ENCODE data around the gene WDFY4. TPM values are rescaled to one million over a fixed set of nuclear protein-coding genes. Genes with fewer than 3 reads are reported as not detected.

WDFY4 gene
- total and polyA plus RNA-seq, 7 donors = 0.23 to 1.3 (median 0.69) TPM

DNA sequence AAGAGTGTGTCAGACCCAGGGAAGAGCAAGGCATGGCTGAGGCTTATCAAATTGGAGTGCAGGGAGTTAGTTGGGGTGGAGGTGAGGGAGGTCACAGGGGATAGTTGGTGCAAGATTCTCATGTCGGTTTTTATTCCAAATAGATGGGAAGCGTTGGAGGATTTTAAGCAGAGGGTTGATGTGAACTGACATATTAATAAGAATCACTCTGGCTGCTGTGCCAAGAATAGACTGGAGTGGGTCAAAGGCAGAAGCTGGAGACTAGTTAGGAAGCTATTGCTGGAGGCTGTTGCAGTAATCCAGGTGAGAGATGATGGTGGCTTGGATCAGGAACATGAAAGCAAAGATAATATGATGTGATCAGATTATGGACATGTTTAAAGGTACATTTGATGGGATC lies 218.5 kb downstream of the WDFY4 start:
- ATAC-seq (no peak), DNase-seq (no peak)
- TF ChIP-seq, protein P1, sequence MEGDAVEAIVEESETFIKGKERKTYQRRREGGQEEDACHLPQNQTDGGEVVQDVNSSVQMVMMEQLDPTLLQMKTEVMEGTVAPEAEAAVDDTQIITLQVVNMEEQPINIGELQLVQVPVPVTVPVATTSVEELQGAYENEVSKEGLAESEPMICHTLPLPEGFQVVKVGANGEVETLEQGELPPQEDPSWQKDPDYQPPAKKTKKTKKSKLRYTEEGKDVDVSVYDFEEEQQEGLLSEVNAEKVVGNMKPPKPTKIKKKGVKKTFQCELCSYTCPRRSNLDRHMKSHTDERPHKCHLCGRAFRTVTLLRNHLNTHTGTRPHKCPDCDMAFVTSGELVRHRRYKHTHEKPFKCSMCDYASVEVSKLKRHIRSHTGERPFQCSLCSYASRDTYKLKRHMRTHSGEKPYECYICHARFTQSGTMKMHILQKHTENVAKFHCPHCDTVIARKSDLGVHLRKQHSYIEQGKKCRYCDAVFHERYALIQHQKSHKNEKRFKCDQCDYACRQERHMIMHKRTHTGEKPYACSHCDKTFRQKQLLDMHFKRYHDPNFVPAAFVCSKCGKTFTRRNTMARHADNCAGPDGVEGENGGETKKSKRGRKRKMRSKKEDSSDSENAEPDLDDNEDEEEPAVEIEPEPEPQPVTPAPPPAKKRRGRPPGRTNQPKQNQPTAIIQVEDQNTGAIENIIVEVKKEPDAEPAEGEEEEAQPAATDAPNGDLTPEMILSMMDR (IDR thresholded peaks at IDR 0.05) = no peak
- intact Hi-C loops (cut with DNase I) = no loop called here
- Histone ChIP-seq H3K27me3 (ENCODE audit: insufficient read depth in 3 of 3, low read length in 2 of 3) (peaks cover 0 to 3% (median 0%) of the 10 kb centered on the region in 3 donors), H3K9me3 (no peaks in the 10 kb centered on the region), H3K4me3 (no peak overlapping the region), H3K36me3 (ENCODE audit: insufficient read depth in 1 of 2, low read depth in 1 of 2) (no peaks in the 10 kb centered on the region), H3K27ac (no peak overlapping the region), H3K4me1 (no peaks in the 10 kb centered on the region)
- WGBS, 3 donors = 85 to 92% (median 89%) methylated on average over 2 of the region's 2 CpGs

DNA sequence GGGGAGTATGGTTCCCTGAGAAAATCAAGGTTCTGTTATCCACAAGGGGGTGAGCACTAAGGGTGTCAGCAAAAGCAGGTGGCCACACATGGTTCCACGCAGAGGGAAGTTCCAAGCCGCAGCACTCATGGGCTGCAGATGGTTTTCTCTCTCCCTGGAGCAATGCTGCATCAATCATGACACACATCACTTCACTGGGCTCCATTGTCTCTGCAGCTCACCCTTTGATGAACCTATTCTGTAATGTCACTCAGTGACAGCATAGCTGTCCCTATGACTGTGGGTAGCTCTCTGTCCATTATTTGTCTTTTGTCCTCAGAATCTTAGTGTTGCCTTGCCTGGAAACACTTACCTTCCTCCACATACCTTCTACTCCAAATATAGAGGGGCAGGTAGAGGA lies 220.2 kb downstream of the WDFY4 start:
- H3K4me3 ChIP-seq = no peak overlapping the region
- WGBS, 3 donors = 41 to 69% (median 50%) methylated on average over 2 of the region's 2 CpGs
- no peak for DNase-seq
- TF ChIP-seq, protein P1 (IDR thresholded peaks at IDR 0.05) = no peak
- ATAC-seq = no peak
- no peaks in the 10 kb centered on the region for H3K4me1 ChIP-seq
- H3K9me3 ChIP-seq = no peaks in the 10 kb centered on the region
- H3K36me3 ChIP-seq (ENCODE audit: insufficient read depth in 1 of 2, low read depth in 1 of 2) = no peaks in the 10 kb centered on the region
- intact Hi-C loops (cut with DNase I) = no loop called here
- no peak overlapping the region for H3K27ac ChIP-seq
- peaks cover 0 to 3% (median 0%) of the 10 kb centered on the region in 3 donors for H3K27me3 ChIP-seq (ENCODE audit: insufficient read depth in 3 of 3, low read length in 2 of 3)

DNA sequence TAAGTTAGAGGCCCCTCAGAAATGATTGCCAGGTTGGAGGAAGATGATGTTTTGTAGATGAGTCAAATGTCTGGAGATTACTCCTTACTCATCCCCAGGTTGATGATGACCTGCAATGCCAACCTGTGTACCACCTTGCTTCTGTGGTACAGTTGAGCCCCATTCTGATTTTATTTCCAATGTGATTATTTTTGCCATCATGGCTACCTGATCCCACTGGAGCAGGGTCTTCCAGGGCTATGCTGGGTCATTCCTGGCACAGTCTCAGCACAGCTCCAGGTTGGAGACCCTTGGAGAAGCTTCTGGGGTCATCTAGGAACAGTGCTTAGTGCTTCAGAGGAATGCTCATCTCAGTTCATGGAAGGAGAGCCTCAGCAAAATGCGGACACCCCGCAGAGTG lies 220.6 kb downstream of the WDFY4 start:
- Histone ChIP-seq H3K4me1 (no peaks in the 10 kb centered on the region), H3K27ac (no peak overlapping the region), H3K9me3 (no peaks in the 10 kb centered on the region), H3K4me3 (no peak overlapping the region), H3K36me3 (ENCODE audit: insufficient read depth in 1 of 2, low read depth in 1 of 2) (no peaks in the 10 kb centered on the region), H3K27me3 (ENCODE audit: insufficient read depth in 3 of 3, low read length in 2 of 3) (peaks cover 0 to 3% (median 0%) of the 10 kb centered on the region in 3 donors)
- DNase-seq (no peak), ATAC-seq (no peak)
- intact Hi-C loops (cut with DNase I) = no loop called here
- WGBS, 3 donors = 97 to 98% (median 97%) methylated on average over 2 of the region's 2 CpGs
- TF ChIP-seq, protein P1 (IDR thresholded peaks at IDR 0.05) = no peak

- no peak overlapping the region for H3K4me3 ChIP-seq
- WGBS, 3 donors = 78 to 87% (median 82%) methylated on average over 2 of the region's 2 CpGs
- no peaks in the 10 kb centered on the region for H3K9me3 ChIP-seq
- no peak overlapping the region for H3K27ac ChIP-seq
- DNase-seq (no peak), ATAC-seq (no peak)
- intact Hi-C loops (cut with DNase I) = no loop called here
- no peaks in the 10 kb centered on the region for H3K4me1 ChIP-seq
- TF ChIP-seq, protein P1 (IDR thresholded peaks at IDR 0.05) = no peak
- H3K36me3 ChIP-seq (ENCODE audit: insufficient read depth in 1 of 2, low read depth in 1 of 2) = no peaks in the 10 kb centered on the region
- H3K27me3 ChIP-seq (ENCODE audit: insufficient read depth in 3 of 3, low read length in 2 of 3) = peaks cover 0 to 3% (median 0%) of the 10 kb centered on the region in 3 donors
Observed at GRCh38 chr10:48906841-48907240, 222.2 kb downstream of the WDFY4 start.

DNA sequence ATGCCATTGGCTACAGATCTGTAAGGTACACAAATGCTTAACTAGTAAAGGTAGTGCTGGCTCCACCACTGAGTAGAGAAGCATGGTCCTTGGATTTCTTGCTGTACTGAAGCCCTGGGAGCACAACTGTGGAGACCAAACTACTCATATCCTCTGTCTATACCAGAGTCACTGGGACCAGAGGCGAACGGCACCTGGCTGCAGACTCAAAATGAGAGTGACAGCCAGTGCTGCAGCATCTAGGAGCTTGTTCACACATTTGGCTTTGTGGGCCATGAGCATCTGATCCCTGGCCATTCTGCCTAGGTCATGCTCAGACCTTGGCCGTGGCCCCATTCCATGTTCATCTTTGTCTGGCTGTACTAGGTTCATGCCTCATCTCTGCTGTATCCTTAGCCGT lies 223.1 kb downstream of the WDFY4 start:
- 77 to 93% (median 80%) methylated on average over 4 of the region's 4 CpGs for WGBS, 3 donors
- DNase-seq = no peak
- Histone ChIP-seq H3K4me1 (no peaks in the 10 kb centered on the region), H3K27me3 (ENCODE audit: insufficient read depth in 3 of 3, low read length in 2 of 3) (peaks cover 0 to 2% (median 0%) of the 10 kb centered on the region in 3 donors), H3K27ac (no peak overlapping the region), H3K9me3 (no peaks in the 10 kb centered on the region), H3K4me3 (no peak overlapping the region), H3K36me3 (ENCODE audit: insufficient read depth in 1 of 2, low read depth in 1 of 2) (no peaks in the 10 kb centered on the region)
- no peak for ATAC-seq
- TF ChIP-seq, protein P1 (IDR thresholded peaks at IDR 0.05) = no peak
- intact Hi-C loops (cut with DNase I) = no loop called here
